Measurements from ENCODE around the gene NCAPD3. TPM values are rescaled to one million over a fixed set of nuclear protein-coding genes. Genes with fewer than 3 reads are reported as not detected.

Gene NCAPD3
- total RNA-seq, 2 donors from 2014 or later = 77.5 to 103 TPM

- no peak for ATAC-seq (replicated peaks)
- Mint-ChIP-seq H3K27me3 (no peaks in the 10 kb centered on the region), H3K4me1 (no peaks in the 10 kb centered on the region), H3K9me3 (no peaks in the 10 kb centered on the region), H3K36me3 (ENCODE audit: low read depth) (peaks cover 87% of the 10 kb centered on the region), H3K27ac (no peak overlapping the region), H3K4me3 (no peak overlapping the region)
Observed at GRCh38 chr11:134170919-134171281, 52.9 kb downstream of the NCAPD3 start.

GRCh38 chr11:134170177-134170918 is 53.4 kb downstream of the NCAPD3 start:
- H3K36me3 Mint-ChIP-seq (ENCODE audit: low read depth) = peaks cover 85% of the 10 kb centered on the region
- no peak overlapping the region for H3K4me3 Mint-ChIP-seq
- H3K27ac Mint-ChIP-seq = no peak overlapping the region
- H3K4me1 Mint-ChIP-seq = no peaks in the 10 kb centered on the region
- no peaks in the 10 kb centered on the region for H3K27me3 Mint-ChIP-seq
- no peak for ATAC-seq (replicated peaks)
- H3K9me3 Mint-ChIP-seq = no peaks in the 10 kb centered on the region

- no peak overlapping the region for H3K27ac Mint-ChIP-seq
- H3K36me3 Mint-ChIP-seq (ENCODE audit: low read depth) = peaks cover 83% of the 10 kb centered on the region
- H3K27me3 Mint-ChIP-seq = no peaks in the 10 kb centered on the region
- no peaks in the 10 kb centered on the region for H3K9me3 Mint-ChIP-seq
- H3K4me3 Mint-ChIP-seq = no peak overlapping the region
- H3K4me1 Mint-ChIP-seq = peaks cover 4% of the 10 kb centered on the region
- ATAC-seq (replicated peaks) = no peak
Observed at GRCh38 chr11:134164490-134165370, 59.0 kb downstream of the NCAPD3 start.

GRCh38 chr11:134159652-134160051 is 64.1 kb downstream of the NCAPD3 start:
- H3K27ac Mint-ChIP-seq = no peak overlapping the region
- H3K27me3 Mint-ChIP-seq = no peaks in the 10 kb centered on the region
- peaks cover 99% of the 10 kb centered on the region for H3K36me3 Mint-ChIP-seq (ENCODE audit: low read depth)
- peaks cover under 1% of the 10 kb centered on the region for H3K4me1 Mint-ChIP-seq
- H3K4me3 Mint-ChIP-seq = no peak overlapping the region
- no peaks in the 10 kb centered on the region for H3K9me3 Mint-ChIP-seq
- ATAC-seq (replicated peaks) = no peak

- H3K4me1 Mint-ChIP-seq = no peaks in the 10 kb centered on the region
- H3K27ac Mint-ChIP-seq = no peak overlapping the region
- no peak overlapping the region for H3K4me3 Mint-ChIP-seq
- H3K27me3 Mint-ChIP-seq = no peaks in the 10 kb centered on the region
- ATAC-seq (replicated peaks) = no peak
- H3K9me3 Mint-ChIP-seq = no peaks in the 10 kb centered on the region
- peaks cover 94% of the 10 kb centered on the region for H3K36me3 Mint-ChIP-seq (ENCODE audit: low read depth)
Observed at GRCh38 chr11:134158023-134158422, 65.7 kb downstream of the NCAPD3 start.

GRCh38 chr11:134157451-134157850 is 66.3 kb downstream of the NCAPD3 start:
- no peak overlapping the region for H3K27ac Mint-ChIP-seq
- peaks cover 88% of the 10 kb centered on the region for H3K36me3 Mint-ChIP-seq (ENCODE audit: low read depth)
- no peaks in the 10 kb centered on the region for H3K27me3 Mint-ChIP-seq
- H3K4me3 Mint-ChIP-seq = no peak overlapping the region
- H3K9me3 Mint-ChIP-seq = no peaks in the 10 kb centered on the region
- H3K4me1 Mint-ChIP-seq = no peaks in the 10 kb centered on the region
- ATAC-seq (replicated peaks) = no peak

- Mint-ChIP-seq H3K4me3 (no peak overlapping the region), H3K36me3 (ENCODE audit: low read depth) (peaks cover 86% of the 10 kb centered on the region), H3K4me1 (no peaks in the 10 kb centered on the region), H3K9me3 (no peaks in the 10 kb centered on the region), H3K27me3 (no peaks in the 10 kb centered on the region), H3K27ac (no peak overlapping the region)
- no peak for ATAC-seq (replicated peaks)
Observed at GRCh38 chr11:134155946-134156865, 67.6 kb downstream of the NCAPD3 start.

GRCh38 chr11:134155456-134155855 is 68.3 kb downstream of the NCAPD3 start:
- H3K4me3 Mint-ChIP-seq = no peak overlapping the region
- peaks cover 86% of the 10 kb centered on the region for H3K36me3 Mint-ChIP-seq (ENCODE audit: low read depth)
- no peaks in the 10 kb centered on the region for H3K4me1 Mint-ChIP-seq
- H3K9me3 Mint-ChIP-seq = no peaks in the 10 kb centered on the region
- no peaks in the 10 kb centered on the region for H3K27me3 Mint-ChIP-seq
- no peak overlapping the region for H3K27ac Mint-ChIP-seq
- no peak for ATAC-seq (replicated peaks)

- Mint-ChIP-seq H3K27me3 (no peaks in the 10 kb centered on the region), H3K4me1 (no peaks in the 10 kb centered on the region), H3K4me3 (no peak overlapping the region), H3K9me3 (no peaks in the 10 kb centered on the region), H3K27ac (no peak overlapping the region), H3K36me3 (ENCODE audit: low read depth) (peaks cover 83% of the 10 kb centered on the region)
- ATAC-seq (replicated peaks) = no peak
Observed at GRCh38 chr11:134154441-134154840, 69.3 kb downstream of the NCAPD3 start.

- ATAC-seq (replicated peaks) = no peak
- Mint-ChIP-seq H3K36me3 (ENCODE audit: low read depth) (peaks cover 80% of the 10 kb centered on the region), H3K27ac (no peak overlapping the region), H3K9me3 (no peaks in the 10 kb centered on the region), H3K27me3 (no peaks in the 10 kb centered on the region), H3K4me3 (no peak overlapping the region), H3K4me1 (no peaks in the 10 kb centered on the region)
Observed at GRCh38 chr11:134153147-134153905, 70.4 kb downstream of the NCAPD3 start.

GRCh38 chr11:134152696-134153095 is 71.1 kb downstream of the NCAPD3 start:
- no peaks in the 10 kb centered on the region for H3K9me3 Mint-ChIP-seq
- H3K4me1 Mint-ChIP-seq = no peaks in the 10 kb centered on the region
- H3K27me3 Mint-ChIP-seq = no peaks in the 10 kb centered on the region
- no peak overlapping the region for H3K4me3 Mint-ChIP-seq
- no peak for ATAC-seq (replicated peaks)
- H3K36me3 Mint-ChIP-seq (ENCODE audit: low read depth) = peaks cover 77% of the 10 kb centered on the region
- no peak overlapping the region for H3K27ac Mint-ChIP-seq

- Mint-ChIP-seq H3K4me1 (no peaks in the 10 kb centered on the region), H3K27ac (peak overlapping the region; percentile 70), H3K27me3 (no peaks in the 10 kb centered on the region), H3K9me3 (no peaks in the 10 kb centered on the region), H3K4me3 (no peak overlapping the region), H3K36me3 (ENCODE audit: low read depth) (peaks cover 72% of the 10 kb centered on the region)
- no peak for ATAC-seq (replicated peaks)
Observed at GRCh38 chr11:134151083-134151747, 72.6 kb downstream of the NCAPD3 start.

GRCh38 chr11:134150195-134150903 is 73.4 kb downstream of the NCAPD3 start:
- peak; percentile 80 for ATAC-seq (replicated peaks)
- no peaks in the 10 kb centered on the region for H3K4me1 Mint-ChIP-seq
- peaks cover 68% of the 10 kb centered on the region for H3K36me3 Mint-ChIP-seq (ENCODE audit: low read depth)
- H3K9me3 Mint-ChIP-seq = no peaks in the 10 kb centered on the region
- H3K27ac Mint-ChIP-seq = no peak overlapping the region
- no peak overlapping the region for H3K4me3 Mint-ChIP-seq
- no peaks in the 10 kb centered on the region for H3K27me3 Mint-ChIP-seq

Data from activated T-helper 17 cell treated with anti-CD3 and anti-CD28 coated beads, Interleukin-2, amount 50 U/mL, for 72 hours (primary cell).